T-cell (primary cell): Measurements from ENCODE around the gene GATA6. TPM values are rescaled to one million over a fixed set of nuclear protein-coding genes. Genes with fewer than 3 reads are reported as not detected.
A peak's percentile ranks its signal among the peaks of the same experiment; 100 is the strongest.
"Not testable (repeated sequence)": the region's sequence is repeated elsewhere in the genome, so short reads cannot be mapped to it uniquely, and the experiment has no call there.

Experiments
- ATAC-seq, 4 experiments: fragments of 200-7000 bp in 3 of 4; fragments of 150-1000 bp in 1 of 4; cut with Tn5 transposase; replicated peaks in 1 of 4; 1 replicate in 3 of 4; 2 replicates in 1 of 4; pipeline ENCODE4 v1.10.0; 2021; ENCODE audit warnings: moderate library complexity in 3 of 4, mild to moderate bottlenecking in 2 of 4, moderate number of reproducible peaks in 1 of 4
- CTCF ChIA-PET, 2 donors: fragments of 300-600 bp; sonication (Branson Sonifier 250); formaldehyde crosslinking; loops; one replicate each; lab custom pipeline; 2022; ENCODE audit warnings: antibody characterized with exemption in 2 of 2; lab: Charles Lee
- POLR2A ChIA-PET, 2 donors: fragments of 300-600 bp; sonication (Branson Sonifier 250); formaldehyde crosslinking; loops; one replicate each; lab custom pipeline; 2022; ENCODE audit warnings: antibody characterized with exemption in 2 of 2; lab: Charles Lee
- DNase-seq, 35 experiments: peaks; one replicate each; pipeline versions ENCODE4 v3.0.0 to v3.0.0-alpha.2; 2013 to 2023
- H3K27ac ChIP-seq: one replicate; pipeline ENCODE4 v1.5.1; 2013; ENCODE audit warnings: low read length
- H3K27me3 ChIP-seq, 2 experiments: replicated peaks in 1 of 2; 1 replicate in 1 of 2; 2 replicates in 1 of 2; pipeline versions ENCODE4 v1.6.1 to v1.7.0; 2013; ENCODE audit warnings: low read length in 1 of 2, mixed read lengths in 1 of 2; ENCODE audit not compliant: control insufficient read depth in 2 of 2, insufficient read depth in 2 of 2; ENCODE audit errors: extremely low read depth in 1 of 2
- H3K36me3 ChIP-seq, 2 donors: 1 replicate in 1 of 2; 2 replicates in 1 of 2; pipeline versions ENCODE4 v1.6.1 to v1.7.0; 2013; ENCODE audit warnings: low read length in 1 of 2; ENCODE audit not compliant: control insufficient read depth in 2 of 2, insufficient read depth in 1 of 2; ENCODE audit errors: extremely low read depth in 1 of 2
- H3K4me1 ChIP-seq, 2 experiments: 1 replicate in 1 of 2; 2 replicates in 1 of 2; pipeline versions ENCODE4 v1.6.1 to v1.7.0; 2013; ENCODE audit warnings: low read length in 2 of 2, mixed read lengths in 1 of 2; ENCODE audit not compliant: insufficient read depth in 2 of 2, control insufficient read depth in 1 of 2; ENCODE audit errors: extremely low read depth in 1 of 2
- H3K4me3 ChIP-seq, 2 donors: 1 replicate in 1 of 2; 2 replicates in 1 of 2; pipeline versions ENCODE4 v1.5.1 to v1.7.0; 2013; ENCODE audit warnings: mild to moderate bottlenecking in 2 of 2, low read length in 1 of 2, moderate library complexity in 1 of 2; ENCODE audit not compliant: control insufficient read depth in 1 of 2; ENCODE audit errors: extremely low read depth in 1 of 2
- H3K9me3 ChIP-seq: 2 replicates; pipeline ENCODE4 v1.7.0; 2013
- H3K27ac Mint-ChIP-seq, 2 donors: one replicate each; pipeline ENCODE4 v1.8.0; 2020 to 2021; ENCODE audit warnings: mild to moderate bottlenecking in 2 of 2, mixed read lengths in 2 of 2
- H3K27me3 Mint-ChIP-seq, 2 donors: one replicate each; pipeline ENCODE4 v1.8.0; 2021 to 2022; ENCODE audit warnings: mixed read lengths in 2 of 2
- H3K36me3 Mint-ChIP-seq: one replicate; pipeline ENCODE4 v1.8.0; 2021; ENCODE audit warnings: mixed read lengths
- H3K4me1 Mint-ChIP-seq, 3 donors: one replicate each; pipeline ENCODE4 v1.8.0; 2020 to 2022; ENCODE audit warnings: mixed read lengths in 3 of 3, mild to moderate bottlenecking in 1 of 3
- H3K4me3 Mint-ChIP-seq, 3 donors: one replicate each; pipeline ENCODE4 v1.8.0; 2020 to 2022; ENCODE audit warnings: mild to moderate bottlenecking in 3 of 3, mixed read lengths in 3 of 3, moderate library complexity in 3 of 3
- H3K9me3 Mint-ChIP-seq, 3 donors: one replicate each; pipeline ENCODE4 v1.8.0; 2020 to 2022; ENCODE audit warnings: mixed read lengths in 3 of 3
- WGBS: methylation state at CpG from one replicate; pipeline ENCODE4 v1.1.5; 2013; ENCODE audit warnings: missing lambda C conversion rate; ENCODE audit not compliant: insufficient coverage; 5-methylcytosine and 5-hydroxymethylcytosine counted together
- total RNA-seq, 35 experiments: library from RNA in 6 of 35; stranded (reverse) in 6 of 35; fragments of 120-200 nt in 1 of 35; gene quantifications; one replicate each; pipeline versions ENCODE4 v1.2.1 to v1.2.4 and lab custom pipeline; 2013 to 2026

The GATA6 gene
- total RNA-seq, 5 donors from 2014 or later (not counting 1 experiment from before 2014, with no cell fraction given): 0.13 to 0.96 (median 0.59) TPM

DNA sequence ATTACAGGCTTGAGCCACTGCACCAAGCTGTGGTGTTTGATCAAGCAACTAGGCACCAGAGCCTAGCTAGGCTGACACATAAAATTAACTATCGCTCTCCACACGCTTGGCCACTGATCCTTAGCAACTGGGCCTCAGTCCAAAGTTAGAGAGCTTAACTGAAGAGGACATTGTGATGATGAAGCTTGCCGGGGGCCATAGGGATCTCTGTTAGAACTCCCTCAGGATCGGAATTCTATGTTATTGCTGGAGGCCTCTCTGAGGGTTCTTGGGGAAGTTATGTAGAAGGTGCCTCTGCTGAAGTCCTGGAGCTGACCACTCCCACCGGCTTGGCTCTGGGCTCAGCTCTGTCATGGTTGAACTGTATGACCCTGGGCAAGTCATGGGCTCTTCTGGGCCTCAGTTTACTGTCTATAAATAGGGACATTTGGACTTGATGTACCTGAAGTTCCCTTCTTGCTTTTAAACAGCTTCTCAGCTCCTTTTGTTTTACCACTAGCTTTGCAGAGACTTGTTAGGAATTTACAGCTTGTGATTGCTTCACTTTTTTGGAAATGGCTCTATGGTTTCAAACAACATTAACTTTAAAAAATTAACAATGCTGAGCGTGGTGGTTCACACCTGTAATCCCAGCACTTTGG, 44.1 kb downstream of the GATA6 start:
- Mint-ChIP-seq H3K27me3 (peaks cover 0 to 10% of the 10 kb centered on the region in 2 donors), H3K4me3 (no peak overlapping the region), H3K36me3 (no peaks in the 10 kb centered on the region), H3K4me1 (peaks cover 0 to 6% (median 2%) of the 10 kb centered on the region in 3 donors), H3K9me3 (no peaks in the 10 kb centered on the region), H3K27ac (no peak overlapping the region)
- DNase-seq: no peak
- no peaks in the 10 kb centered on the region for H3K9me3 ChIP-seq
- POLR2A ChIA-PET: interaction anchor here in 1 of 2 donors (0.6 kb wide), 1 partner anchor 31 kb away, joined by 4 read pairs; no protein-coding TSS in a partner anchor
- no peak overlapping the region for H3K4me3 ChIP-seq
- CTCF ChIA-PET: no interaction called here
- ATAC-seq: no peak
- H3K4me1 ChIP-seq: no peaks in the 10 kb centered on the region
- 95% methylated on average over 5 of the region's 6 CpGs for whole genome bisulfite sequencing
- no peaks in the 10 kb centered on the region for H3K36me3 ChIP-seq
- no peaks in the 10 kb centered on the region for H3K27me3 ChIP-seq
- no peak overlapping the region for H3K27ac ChIP-seq

GRCh38 chr18:22214731-22215528, 45.5 kb downstream of the GATA6 start:
- no peaks in the 10 kb centered on the region for H3K9me3 ChIP-seq
- Mint-ChIP-seq H3K27me3 (peaks cover 0 to 10% of the 10 kb centered on the region in 2 donors), H3K4me3 (no peak overlapping the region), H3K9me3 (no peaks in the 10 kb centered on the region), H3K27ac (no peak overlapping the region), H3K36me3 (no peaks in the 10 kb centered on the region), H3K4me1 (peaks cover 0 to 6% (median 2%) of the 10 kb centered on the region in 3 donors)
- H3K27ac ChIP-seq: no peak overlapping the region
- DNase-seq: no peak
- no peaks in the 10 kb centered on the region for H3K27me3 ChIP-seq
- H3K4me1 ChIP-seq: no peaks in the 10 kb centered on the region
- ATAC-seq: no peak
- no peaks in the 10 kb centered on the region for H3K36me3 ChIP-seq
- CTCF ChIA-PET: no interaction called here
- no peak overlapping the region for H3K4me3 ChIP-seq
- POLR2A ChIA-PET: no interaction called here
- 100% methylated on average over 1 of the region's 13 CpGs for WGBS

DNA sequence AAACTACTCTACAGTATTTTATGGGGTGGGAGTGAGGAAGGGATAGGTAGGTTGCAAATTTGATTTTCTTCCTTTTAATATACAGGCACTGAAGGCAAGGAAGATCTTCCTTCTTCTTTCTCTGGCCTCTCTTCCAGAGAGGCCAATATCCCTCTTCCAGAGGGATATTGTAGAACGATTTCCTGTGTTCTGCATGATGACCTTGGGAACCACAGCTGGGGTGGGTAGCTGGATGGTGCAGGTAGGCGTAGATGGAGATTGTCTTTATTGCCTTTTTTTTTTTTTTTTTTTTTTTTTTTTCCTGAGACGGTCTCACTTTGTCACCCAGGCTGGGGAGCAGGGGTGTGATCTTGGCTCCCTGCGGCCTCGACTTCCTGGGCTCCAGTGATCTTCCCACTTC, 49.4 kb downstream of the GATA6 start:
- ChIA-PET POLR2A (no interaction called here), CTCF (interaction anchor here in 1 of 2 donors (0.6 kb wide), 1 partner anchor 91 kb away, joined by 3 read pairs; no protein-coding TSS in a partner anchor)
- H3K4me1 Mint-ChIP-seq: peaks cover 8 to 15% (median 12%) of the 10 kb centered on the region in 3 donors
- WGBS: no CpG with 5 or more reads among the region's 5 CpGs
- H3K27me3 ChIP-seq: no peaks in the 10 kb centered on the region
- DNase-seq: no peak
- no peak overlapping the region for H3K27ac Mint-ChIP-seq
- H3K36me3 Mint-ChIP-seq: no peaks in the 10 kb centered on the region
- no peaks in the 10 kb centered on the region for H3K9me3 Mint-ChIP-seq
- H3K4me3 ChIP-seq: no peak overlapping the region
- H3K4me3 Mint-ChIP-seq: no peak overlapping the region
- H3K27ac ChIP-seq: no peak overlapping the region
- peaks cover 2 to 5% of the 10 kb centered on the region in 2 experiments for H3K4me1 ChIP-seq
- no peak for ATAC-seq
- no peaks in the 10 kb centered on the region for H3K27me3 Mint-ChIP-seq
- no peaks in the 10 kb centered on the region for H3K9me3 ChIP-seq
- H3K36me3 ChIP-seq: no peaks in the 10 kb centered on the region

DNA sequence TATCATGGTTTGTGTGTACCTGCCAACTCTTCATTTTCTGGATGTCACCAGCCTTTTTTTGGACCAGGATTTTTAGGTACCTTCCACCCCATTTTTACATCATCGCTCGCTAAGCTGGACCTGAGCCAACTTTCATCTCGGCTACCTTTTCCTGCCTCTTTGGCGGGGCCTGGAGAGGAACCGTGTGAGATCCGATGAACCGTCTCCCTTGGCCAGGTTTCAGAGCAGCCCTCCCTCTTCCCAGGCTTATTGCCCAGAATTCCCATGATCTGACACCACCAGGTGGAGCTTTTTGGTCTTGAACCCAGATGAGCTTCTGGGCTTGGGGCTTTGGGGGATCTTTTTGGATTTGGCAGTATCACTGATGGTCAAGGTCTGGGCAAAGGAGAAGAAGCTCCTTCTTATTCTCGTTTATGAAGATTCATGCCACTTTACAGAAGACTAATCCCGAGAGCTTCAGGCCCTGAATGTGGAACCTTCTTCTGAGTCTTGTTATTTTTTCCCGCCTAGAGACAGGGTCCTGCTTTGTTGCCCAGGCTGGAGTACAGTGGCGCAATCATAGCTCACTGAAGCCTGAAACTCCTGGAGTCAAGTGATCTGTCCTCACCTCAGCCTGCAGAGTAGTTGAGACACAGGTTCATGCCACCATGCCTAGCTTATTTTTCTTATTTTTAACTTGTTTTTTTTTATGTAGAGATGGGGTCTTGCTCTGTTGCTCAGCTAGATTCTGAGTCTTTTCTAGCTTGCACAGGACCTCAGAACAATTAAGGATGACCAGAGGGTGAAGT, 50.4 kb downstream of the GATA6 start:
- ChIA-PET CTCF (no interaction called here), POLR2A (no interaction called here)
- Histone ChIP-seq H3K4me3 (no peak overlapping the region), H3K4me1 (peaks cover 2 to 5% of the 10 kb centered on the region in 2 experiments), H3K27ac (no peak overlapping the region), H3K9me3 (no peaks in the 10 kb centered on the region), H3K27me3 (no peaks in the 10 kb centered on the region), H3K36me3 (no peaks in the 10 kb centered on the region)
- DNase-seq (no peak), ATAC-seq (no peak)
- Mint-ChIP-seq H3K27me3 (no peaks in the 10 kb centered on the region), H3K4me3 (no peak overlapping the region), H3K9me3 (no peaks in the 10 kb centered on the region), H3K36me3 (no peaks in the 10 kb centered on the region), H3K4me1 (peaks cover 8 to 13% (median 11%) of the 10 kb centered on the region in 3 donors), H3K27ac (no peak overlapping the region)
- 90% methylated on average over 9 of the region's 11 CpGs for WGBS

- H3K4me3 Mint-ChIP-seq, POLR2A ChIA-PET, H3K9me3 Mint-ChIP-seq, ATAC-seq, H3K4me3 ChIP-seq, DNase-seq, H3K36me3 Mint-ChIP-seq, H3K9me3 ChIP-seq, H3K27ac Mint-ChIP-seq, H3K36me3 ChIP-seq, H3K4me1 ChIP-seq, H3K27ac ChIP-seq, H3K4me1 Mint-ChIP-seq, H3K27me3 ChIP-seq, H3K27me3 Mint-ChIP-seq: not testable (repeated sequence)
- CTCF ChIA-PET: interaction anchor here in 1 of 2 donors (0.6 kb wide), 1 partner anchor 1678 kb away, joined by 3 read pairs; no protein-coding TSS in a partner anchor
These were observed 51.2 kb downstream of the GATA6 start for GRCh38 chr18:22220585-22220984.

DNA sequence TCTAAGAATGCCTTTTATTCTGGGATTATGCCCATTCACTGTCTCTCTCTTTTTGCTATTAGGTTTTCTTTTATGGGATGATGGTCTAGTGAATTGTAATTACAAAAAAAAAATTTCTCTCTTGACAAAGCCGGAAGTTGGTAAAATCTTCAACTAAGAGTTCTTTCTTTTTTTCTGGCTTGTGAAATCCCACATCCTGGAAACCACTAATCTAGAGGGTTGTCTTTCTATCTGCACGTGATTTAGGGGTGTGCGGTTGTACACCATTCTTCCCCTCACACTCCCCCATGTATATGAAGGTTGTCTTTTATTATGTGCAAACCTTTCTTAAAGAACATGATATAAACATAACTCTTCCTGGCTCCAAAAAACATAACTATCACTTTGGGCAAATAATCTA, 52.0 kb downstream of the GATA6 start:
- ATAC-seq: peak in 2 of 4 experiments; percentile 48 to 54
- no CpG with 5 or more reads among the region's 3 CpGs for WGBS
- Mint-ChIP-seq H3K4me3 (peak overlapping the region in 1 of 3 donors; percentile 5), H3K27me3 (no peaks in the 10 kb centered on the region), H3K9me3 (no peaks in the 10 kb centered on the region), H3K27ac (no peak overlapping the region), H3K36me3 (no peaks in the 10 kb centered on the region), H3K4me1 (peaks cover 8 to 10% (median 9%) of the 10 kb centered on the region in 3 donors)
- CTCF ChIA-PET: interaction anchor here in 1 of 2 donors (0.6 kb wide), 1 partner anchor 1678 kb away, joined by 3 read pairs; no protein-coding TSS in a partner anchor
- peaks cover 2 to 5% of the 10 kb centered on the region in 2 experiments for H3K4me1 ChIP-seq
- peak in 2 of 35 experiments; percentile 9 to 52 for DNase-seq
- H3K9me3 ChIP-seq: no peaks in the 10 kb centered on the region
- H3K27me3 ChIP-seq: no peaks in the 10 kb centered on the region
- H3K27ac ChIP-seq: no peak overlapping the region
- POLR2A ChIA-PET: no interaction called here
- H3K36me3 ChIP-seq: no peaks in the 10 kb centered on the region
- no peak overlapping the region for H3K4me3 ChIP-seq
